SK-N-MC (cell line): ENCODE data around the gene ATP2B2.

Source experiments
- EZH2 ChIP-seq: fragments of 200-600 bp; sonication (generic); IDR thresholded peaks from one replicate; pipeline ENCODE4 v1.6.1; 2017; ENCODE audit warnings: antibody characterized with exemption
- POLR2AphosphoS5 ChIP-seq: IDR thresholded peaks from 2 replicates; pipeline ENCODE4 v1.6.1; 2012; ENCODE audit warnings: mild to moderate bottlenecking, low read depth, low read length, borderline replicate concordance

DNA sequence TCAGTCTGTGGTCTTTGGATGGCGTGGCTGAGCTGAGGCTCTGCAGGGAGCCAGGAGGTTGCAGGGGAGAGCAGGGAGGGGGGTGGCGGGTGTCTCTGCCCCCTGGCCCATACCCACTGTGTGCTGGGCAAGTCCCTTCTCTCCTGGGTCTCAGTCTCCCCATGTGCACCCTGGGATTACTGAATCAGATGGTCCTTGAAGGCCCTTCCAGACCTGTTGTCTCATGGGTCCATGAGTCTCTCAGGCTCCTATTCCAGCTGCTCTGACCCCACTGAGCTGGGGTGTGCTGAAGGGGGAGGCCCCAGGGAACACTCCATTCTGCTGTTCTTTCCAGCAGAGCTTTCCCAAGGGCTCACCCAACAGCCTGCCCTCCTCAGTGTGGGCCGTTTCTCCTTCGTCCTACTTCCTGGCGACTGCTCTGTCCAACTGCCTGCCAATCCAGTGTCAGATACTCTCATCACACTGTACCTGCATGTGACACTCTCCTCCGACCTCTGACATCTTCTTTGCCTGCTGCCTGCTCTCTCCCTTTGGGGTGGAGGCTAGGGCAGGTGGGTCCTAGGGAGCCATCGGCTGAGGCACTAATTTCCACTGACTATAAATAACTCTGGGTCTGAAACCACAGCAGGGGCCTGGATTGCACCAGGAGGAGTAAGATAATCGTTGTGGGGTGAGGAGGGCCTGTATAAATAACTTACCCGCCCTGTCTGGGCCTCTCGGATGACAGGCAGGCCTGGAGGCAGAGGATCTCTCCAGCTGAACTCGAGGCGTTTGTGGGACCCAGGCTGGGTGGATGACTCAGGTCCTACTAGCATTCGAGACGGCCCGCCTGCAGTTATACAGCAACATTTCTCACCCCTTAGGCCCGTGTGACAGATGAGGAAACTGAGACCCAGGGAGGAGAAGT, 67.1 kb downstream of the ATP2B2 start:
- TF ChIP-seq EZH2 = no peak
- TF ChIP-seq POLR2AphosphoS5 = no peak
